T1000 (cell line): ENCODE data around the gene TSBP1.
"Not testable (repeated sequence)": the region's sequence is repeated elsewhere in the genome, so short reads cannot be mapped to it uniquely, and the experiment has no call there.

ENCODE experiments used
- DNase-seq: peaks from one replicate; lab custom pipeline; 2025; ENCODE audit warnings: mixed read lengths; lab: John Stamatoyannopoulos, UW

Gene TSBP1

DNA sequence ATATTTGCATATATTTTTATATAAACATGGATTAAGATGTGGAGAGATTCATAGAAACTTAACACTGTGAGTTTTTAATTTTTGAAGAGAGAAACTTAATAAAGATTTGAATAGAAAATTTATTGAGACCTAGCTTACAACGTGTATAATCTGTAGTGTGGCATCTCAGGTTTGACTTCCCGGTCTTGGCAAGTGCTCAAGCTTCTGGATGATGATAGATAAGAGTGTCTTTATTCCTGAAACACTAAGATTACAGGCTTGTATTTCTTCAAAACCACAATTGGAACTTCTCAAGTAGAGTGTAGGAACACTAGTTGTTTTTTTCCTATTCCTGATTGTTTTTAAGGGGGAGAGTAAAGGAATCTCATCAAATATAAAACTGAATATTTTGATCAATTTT is 83.3 kb downstream of the TSBP1 start:
- DNase-seq = no peak

DNA sequence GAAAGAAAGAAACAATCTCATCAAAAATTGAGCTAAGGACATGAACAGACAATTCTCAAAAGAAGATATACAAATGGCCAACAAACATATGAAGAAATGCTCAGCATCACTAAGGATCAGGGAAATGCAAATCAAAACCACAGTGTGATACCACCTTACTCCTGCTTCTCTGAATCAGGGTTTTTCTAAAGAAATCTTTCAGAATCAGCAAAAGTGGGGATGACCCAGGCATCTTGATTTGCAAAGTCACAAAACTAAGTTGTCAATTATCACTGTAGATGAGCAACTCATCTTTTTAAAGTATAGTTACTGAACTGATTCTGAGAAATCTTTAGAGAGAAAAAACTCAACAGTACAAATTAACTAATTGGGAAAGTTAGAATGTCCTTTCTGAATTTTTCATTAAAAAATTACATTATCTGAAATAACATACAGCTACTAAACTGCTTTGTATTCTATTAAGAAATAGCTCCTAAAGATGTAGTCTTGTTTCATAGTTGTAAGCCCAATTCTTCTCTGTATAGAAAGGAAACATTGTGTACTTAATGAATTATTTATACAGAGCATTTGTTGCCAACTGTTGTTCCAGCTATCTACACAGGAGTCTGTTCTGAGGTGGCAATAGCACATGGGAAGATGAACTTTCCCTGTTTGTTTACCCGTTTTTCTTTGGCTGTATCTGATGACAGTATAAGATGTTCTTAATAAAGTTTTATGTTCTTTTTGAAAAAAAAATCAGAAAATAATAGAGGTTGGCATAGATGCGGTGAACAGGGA is 97.7 kb downstream of the TSBP1 start:
- not testable (repeated sequence) for DNase-seq

DNA sequence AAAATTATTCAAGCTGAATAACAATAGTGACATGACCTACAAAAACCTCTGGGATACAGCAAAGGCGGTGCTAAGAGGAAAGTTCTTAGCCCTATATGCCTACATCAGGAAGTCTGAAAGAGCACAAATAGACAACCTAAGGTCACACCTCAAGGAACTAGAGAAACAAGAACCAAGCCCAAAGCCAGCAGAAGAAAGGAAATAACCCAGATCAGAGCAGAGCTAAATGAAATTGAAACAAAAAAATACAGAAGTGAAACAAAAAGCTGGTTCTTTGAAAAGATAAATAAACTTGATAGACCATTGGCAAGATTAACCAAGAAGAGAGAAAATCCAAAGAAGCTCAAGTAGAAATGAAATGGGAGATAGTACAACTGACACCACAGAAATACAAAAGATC is 100.3 kb downstream of the TSBP1 start:
- DNase-seq = no peak

DNA sequence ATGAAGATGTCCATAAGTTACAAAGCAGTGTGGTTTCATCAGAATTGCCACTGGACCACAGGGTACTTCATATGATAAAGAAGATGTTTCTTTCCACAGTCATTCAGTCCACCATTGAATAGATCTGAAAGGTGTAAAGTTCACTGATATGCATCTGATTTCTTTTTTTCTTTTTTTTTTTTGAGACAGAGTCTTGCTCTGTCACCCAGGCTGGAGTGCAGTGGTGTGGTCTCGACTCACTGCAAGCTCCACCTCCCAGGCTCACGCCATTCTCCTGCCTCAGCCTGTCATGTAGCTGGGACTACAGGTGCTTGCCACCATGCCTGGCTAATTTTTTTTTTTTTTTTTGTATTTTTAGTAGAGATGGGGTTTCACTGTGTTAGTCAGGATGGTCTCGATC is 103.2 kb downstream of the TSBP1 start:
- DNase-seq = not testable (repeated sequence)

DNA sequence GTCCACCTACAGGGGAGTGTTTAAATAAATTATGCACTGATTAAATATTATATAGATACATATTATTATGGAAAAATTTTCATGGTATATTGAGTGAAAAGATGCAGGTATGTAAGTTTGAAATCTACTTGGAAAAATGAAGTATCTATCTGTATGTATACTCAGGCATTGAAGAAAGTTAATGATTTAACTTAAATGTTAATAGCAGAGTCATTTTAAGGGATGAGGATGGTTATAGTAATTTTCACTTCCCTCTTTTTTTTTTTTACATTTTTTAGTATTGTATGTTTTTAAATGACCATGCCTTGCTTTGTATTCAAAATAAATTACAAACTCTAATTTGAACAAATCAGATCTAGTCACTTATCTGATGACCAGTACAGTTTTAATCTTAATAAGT is 104.7 kb downstream of the TSBP1 start:
- DNase-seq = no peak

DNA sequence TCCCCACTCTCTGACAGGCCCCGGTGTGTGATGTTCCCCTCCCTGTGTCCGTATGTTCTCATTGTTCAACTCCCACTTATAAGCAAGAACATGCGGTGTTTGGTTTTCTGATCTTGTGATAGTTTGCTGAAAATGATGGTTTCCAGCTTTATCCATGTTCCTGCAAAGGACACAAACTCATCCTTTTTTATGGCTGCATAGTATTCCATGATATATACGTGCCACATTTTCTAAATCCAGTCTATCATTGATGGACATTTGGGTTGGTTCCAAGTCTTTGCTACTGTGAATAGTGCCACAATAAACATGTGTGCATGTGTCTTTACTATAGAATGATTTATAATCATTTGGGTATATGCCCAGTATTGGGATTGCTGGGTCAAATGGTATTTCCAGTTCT is 114.4 kb downstream of the TSBP1 start:
- not testable (repeated sequence) for DNase-seq

DNA sequence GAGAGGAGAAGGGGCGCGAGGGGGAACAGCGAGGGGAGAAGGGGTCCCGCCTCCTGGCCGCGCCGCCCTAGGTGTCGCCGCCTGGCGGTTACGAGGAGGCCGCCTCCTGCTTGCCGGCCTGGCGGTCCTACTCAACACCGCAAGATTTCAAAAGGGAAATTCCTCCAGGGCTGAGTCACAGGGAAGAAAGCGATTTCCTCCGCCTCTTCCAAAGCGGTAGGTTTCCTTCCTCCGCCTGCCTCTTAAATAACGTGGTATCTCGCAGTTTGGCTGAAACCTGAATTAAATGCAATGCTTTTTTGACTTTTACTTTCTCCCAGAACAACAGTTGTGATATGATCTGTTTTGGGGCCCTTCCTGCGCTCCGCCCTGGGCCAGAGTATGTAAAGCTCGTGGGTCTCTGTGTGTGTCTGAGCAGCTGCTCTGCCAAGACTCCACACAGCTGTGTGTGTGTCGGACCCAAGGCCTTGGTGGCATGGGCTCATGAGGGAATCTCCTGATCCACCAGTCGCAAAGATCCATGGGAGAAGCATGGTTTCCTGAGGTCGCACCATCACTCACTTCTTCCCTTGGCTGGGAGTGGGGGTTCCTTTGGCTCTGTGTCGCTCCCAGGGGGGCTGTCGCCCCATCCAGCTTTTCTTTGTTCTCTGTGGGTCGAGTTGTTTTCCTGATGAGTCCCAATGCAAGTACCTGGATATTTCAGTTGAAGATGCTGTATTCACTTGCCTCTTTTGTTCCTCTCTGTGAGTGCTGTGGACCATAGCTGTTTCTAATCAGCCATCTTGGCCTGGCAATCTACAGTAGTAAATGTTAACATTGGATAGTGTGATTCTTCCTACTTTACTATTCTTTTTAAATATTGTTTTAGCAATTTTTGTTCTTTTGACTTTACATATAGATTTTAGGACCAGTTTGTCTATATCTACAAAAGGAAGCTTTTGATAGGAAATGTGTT is 116.2 kb downstream of the TSBP1 start:
- no peak for DNase-seq

DNA sequence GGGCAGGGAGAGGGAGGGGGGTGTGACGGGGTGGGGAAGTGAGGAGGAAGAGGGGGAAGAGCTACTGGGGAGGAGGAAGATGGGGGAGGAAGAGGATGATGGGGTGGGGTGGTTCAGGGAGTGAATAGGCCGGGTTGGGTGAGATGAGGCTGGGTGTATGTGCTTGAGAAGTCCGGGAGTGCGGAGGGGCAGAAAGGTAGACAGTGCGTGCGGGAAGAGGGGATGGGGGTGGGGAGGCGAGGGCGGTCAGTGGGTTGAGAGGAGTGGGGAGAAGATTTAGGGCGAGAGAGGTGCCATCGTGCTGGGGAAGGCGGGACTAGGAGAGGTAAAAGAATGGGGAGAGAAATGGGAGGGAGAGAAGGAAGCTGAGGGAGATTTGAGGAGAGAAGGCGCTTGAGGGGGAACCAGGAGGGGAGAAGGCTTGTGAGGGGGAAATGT is 116.9 kb downstream of the TSBP1 start:
- DNase-seq = no peak

DNA sequence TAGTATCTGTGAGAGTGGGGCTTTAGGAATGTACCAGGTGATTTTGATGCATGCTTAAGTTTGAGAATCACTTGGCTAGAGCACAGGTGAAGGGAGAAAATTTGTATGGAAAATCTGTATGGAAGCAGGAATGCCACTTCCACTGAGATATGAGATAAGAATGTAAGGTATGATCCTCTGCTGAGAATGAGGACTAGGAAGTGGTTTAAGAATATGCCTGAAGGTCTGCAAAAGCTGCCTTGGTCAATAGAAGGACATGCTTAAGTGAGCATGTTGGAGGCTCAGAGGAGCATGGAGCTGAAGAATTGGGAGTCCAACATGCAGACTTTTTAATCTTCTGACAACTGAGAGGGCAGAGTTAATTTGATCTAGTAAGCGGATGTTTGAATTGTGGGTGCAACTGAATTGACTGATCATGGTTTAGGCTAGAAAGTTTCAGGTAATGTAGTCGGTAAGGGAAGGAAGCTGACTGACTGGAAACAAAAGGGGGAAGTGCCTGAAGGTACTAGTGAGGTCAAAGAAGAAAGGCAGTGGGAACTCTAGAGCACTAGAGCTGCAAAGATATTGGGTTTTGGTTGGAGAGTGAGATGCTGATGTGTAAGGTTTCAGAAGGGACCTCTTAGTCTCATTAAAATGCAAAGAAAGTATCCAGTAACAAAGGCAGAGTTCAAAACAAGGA is 119.2 kb downstream of the TSBP1 start:
- DNase-seq = no peak

DNA sequence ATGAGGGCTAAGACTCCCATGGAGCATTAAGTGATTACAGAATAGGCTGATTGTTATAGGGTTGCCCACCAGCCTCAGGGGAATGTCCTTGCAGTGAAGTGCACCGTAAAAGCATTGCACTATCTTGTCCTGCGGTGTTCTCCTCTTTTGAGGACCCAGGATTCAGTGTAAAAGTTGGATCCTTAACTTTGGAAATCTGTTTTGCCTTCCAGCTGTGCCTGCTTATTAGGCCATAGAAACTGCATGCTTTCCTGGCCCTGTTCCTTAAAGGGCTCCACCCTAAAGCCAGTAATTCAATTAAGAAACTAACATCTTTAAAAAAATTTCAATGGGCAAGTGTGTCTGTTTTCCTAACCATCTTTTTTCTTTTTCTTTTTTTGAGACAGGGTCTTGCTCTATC is 122.4 kb downstream of the TSBP1 start:
- DNase-seq = no peak

DNA sequence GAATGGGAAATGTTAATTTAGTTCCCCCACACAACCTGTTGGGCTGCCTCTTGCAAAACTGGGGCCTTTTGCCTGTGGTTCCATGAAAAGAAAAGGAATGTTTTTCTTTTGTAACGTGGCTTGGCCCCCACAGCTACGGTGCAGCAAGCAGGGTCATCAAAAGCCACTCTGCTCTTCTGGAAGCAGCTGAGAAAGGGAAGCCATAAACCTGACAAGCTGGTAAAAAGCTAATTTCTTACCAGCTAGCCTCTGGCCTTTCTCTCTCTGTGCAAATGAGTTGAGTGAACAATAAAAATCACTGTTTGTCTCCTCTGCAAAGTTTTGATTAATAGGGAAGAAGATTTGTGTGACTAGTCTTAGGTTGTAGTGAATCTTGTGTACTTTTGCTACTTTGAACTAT is 124.3 kb downstream of the TSBP1 start:
- no peak for DNase-seq

DNA sequence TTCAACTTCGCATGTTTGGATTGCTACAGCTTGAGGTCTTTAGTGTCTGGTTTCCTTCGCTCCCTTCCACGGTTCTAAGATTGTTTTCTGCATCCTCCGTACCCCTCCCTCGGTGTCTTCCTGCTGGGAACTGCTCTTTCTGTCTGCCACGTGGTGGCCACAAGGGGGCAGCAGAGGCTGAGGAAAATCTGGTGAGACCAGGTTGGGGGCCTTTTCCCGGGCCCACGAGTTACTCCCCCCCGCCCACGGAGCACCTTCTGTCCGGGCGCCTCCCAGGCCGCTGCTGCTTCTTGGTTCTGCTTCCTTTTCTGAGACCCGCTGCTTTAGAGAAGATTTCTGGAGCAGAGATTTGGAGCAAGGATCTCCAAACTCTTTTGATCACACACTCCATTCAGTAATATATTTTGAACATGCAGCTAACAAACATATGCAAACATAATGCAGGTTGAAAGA is 126.7 kb downstream of the TSBP1 start:
- DNase-seq = no peak

DNA sequence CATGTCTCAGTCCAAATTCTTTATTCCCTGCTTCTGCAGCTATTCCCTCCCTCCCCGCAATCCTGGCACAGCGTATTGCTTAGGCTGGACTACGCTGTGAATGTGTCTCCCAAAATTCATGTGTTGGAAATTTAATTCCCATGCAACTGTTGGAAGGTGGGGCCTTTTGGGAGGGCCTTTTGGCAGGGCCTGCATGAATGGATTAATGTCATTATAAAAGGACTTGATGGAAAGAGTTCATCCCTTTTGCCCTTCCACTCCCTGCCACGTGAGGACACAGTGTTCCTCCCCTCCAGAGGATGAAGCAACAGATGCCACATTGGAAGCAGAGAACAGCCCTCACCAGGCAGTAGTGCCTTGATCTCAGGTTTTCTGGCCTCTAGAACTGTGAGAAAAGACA is 127.4 kb downstream of the TSBP1 start:
- no peak for DNase-seq
